H1 (cell line): ENCODE measurements around the gene SLC30A3. TPM values are rescaled to one million over a fixed set of nuclear protein-coding genes. Genes with fewer than 3 reads are reported as not detected.

Experiments
- CTCF ChIA-PET: fragments of 300-600 bp; sonication (Branson Sonifier 250); formaldehyde crosslinking; loops from one replicate; lab custom pipeline; 2021; ENCODE audit not compliant: partially characterized antibody; lab: Charles Lee
- POLR2A ChIA-PET: fragments of 300-600 bp; sonication (Branson Sonifier 250); formaldehyde crosslinking; loops from one replicate; lab custom pipeline; 2021; ENCODE audit warnings: inconsistent platforms; ENCODE audit not compliant: partially characterized antibody; lab: Charles Lee
- DNase-seq, 2 experiments: peaks; one replicate each; pipeline versions ENCODE4 v3.0.0 to v3.0.0-alpha.2; 2010 to 2022; ENCODE audit warnings: low spot score in 2 of 2, low read depth in 1 of 2, mixed read lengths in 1 of 2
- FAIRE-seq: peaks from 2 replicates; lab custom pipeline; 2011; peaks lifted over from hg19 to GRCh38; lab: Jason Lieb, UNC
- H2AFZ ChIP-seq: 2 replicates; pipeline ENCODE4 v1.8.1; 2012; ENCODE audit warnings: low read length, inconsistent platforms
- H2AK5ac ChIP-seq: 2 replicates; pipeline ENCODE4 v1.6.1; 2013; ENCODE audit warnings: low read depth, low read length
- H2BK120ac ChIP-seq: replicated peaks from 2 replicates; pipeline ENCODE3; 2013; ENCODE audit warnings: low read depth, low read length, inconsistent platforms
- H2BK12ac ChIP-seq: 2 replicates; pipeline ENCODE4 v1.6.1; 2013; ENCODE audit warnings: low read depth, low read length
- H2BK15ac ChIP-seq: 2 replicates; pipeline ENCODE4 v1.6.1; 2013; ENCODE audit warnings: low read length
- H2BK20ac ChIP-seq: 2 replicates; pipeline ENCODE4 v1.6.1; 2013; ENCODE audit warnings: low read length
- H2BK5ac ChIP-seq: 2 replicates; pipeline ENCODE4 v1.6.1; 2013; ENCODE audit warnings: low read depth, low read length
- H3K14ac ChIP-seq: 2 replicates; pipeline ENCODE4 v1.6.1; 2013; ENCODE audit warnings: inconsistent platforms; ENCODE audit not compliant: insufficient read length
- H3K18ac ChIP-seq: 2 replicates; pipeline ENCODE4 v1.6.1; 2013; ENCODE audit warnings: low read length; ENCODE audit errors: extremely low read depth
- H3K23ac ChIP-seq: 2 replicates; pipeline ENCODE4 v1.6.1; 2013; ENCODE audit warnings: inconsistent platforms; ENCODE audit not compliant: insufficient read length
- H3K23me2 ChIP-seq: 2 replicates; pipeline ENCODE4 v1.6.1; 2013; ENCODE audit warnings: low read depth, low read length
- H3K27ac ChIP-seq: 2 replicates; pipeline ENCODE4 v1.6.1; 2011; ENCODE audit warnings: low read depth, low read length, inconsistent platforms
- H3K27me3 ChIP-seq, 4 experiments: replicated peaks in 1 of 4; 1 replicate in 1 of 4; 2 replicates in 3 of 4; pipeline versions ENCODE4 v1.6.1 to v1.8.1; 2011 to 2013; ENCODE audit warnings: low read length in 3 of 4, mild to moderate bottlenecking in 3 of 4, inconsistent platforms in 2 of 4, mixed read lengths in 2 of 4, moderate library complexity in 1 of 4; ENCODE audit not compliant: control insufficient read depth in 3 of 4, insufficient read depth in 3 of 4; ENCODE audit errors: extremely low read depth in 1 of 4
- H3K36me3 ChIP-seq, 4 experiments: 2 replicates each; pipeline versions ENCODE4 v1.6.1 to v1.8.1; 2011 to 2013; ENCODE audit warnings: mild to moderate bottlenecking in 4 of 4, low read length in 3 of 4, moderate library complexity in 2 of 4, control low read depth in 1 of 4, inconsistent platforms in 1 of 4; ENCODE audit not compliant: insufficient read depth in 4 of 4, control insufficient read depth in 2 of 4
- H3K4ac ChIP-seq: replicated peaks from 2 replicates; pipeline ENCODE3; 2013; ENCODE audit warnings: low read length, low read depth, mixed read lengths, inconsistent platforms; ENCODE audit not compliant: insufficient read length
- H3K4me1 ChIP-seq, 4 experiments: replicated peaks in 1 of 4; 1 replicate in 1 of 4; 2 replicates in 3 of 4; pipeline versions ENCODE4 v1.6.1 to v1.8.1; 2011 to 2013; ENCODE audit warnings: low read length in 3 of 4, inconsistent platforms in 2 of 4, mixed read lengths in 1 of 4; ENCODE audit not compliant: insufficient read depth in 4 of 4, control insufficient read depth in 3 of 4
- H3K4me2 ChIP-seq, 2 experiments: 2 replicates each; pipeline versions ENCODE4 v1.6.1 to v1.8.1; 2011 to 2013; ENCODE audit warnings: low read depth in 2 of 2, low read length in 2 of 2, control low read depth in 1 of 2, inconsistent platforms in 1 of 2, mild to moderate bottlenecking in 1 of 2; ENCODE audit not compliant: insufficient read depth in 1 of 2
- H3K4me3 ChIP-seq, 4 experiments: fragments of 200-600, 300-600 bp in 1 of 4; sonication (generic), shearing (Covaris generic), sonication (Bioruptor Twin) in 1 of 4; 2 replicates each; pipeline versions ENCODE4 v1.5.1 to v1.8.1; 2011 to 2016; ENCODE audit warnings: low read length in 4 of 4, low read depth in 3 of 4, control low read depth in 2 of 4, inconsistent platforms in 2 of 4, mild to moderate bottlenecking in 2 of 4, mixed read lengths in 1 of 4, moderate library complexity in 1 of 4; ENCODE audit not compliant: insufficient read depth in 2 of 4; ENCODE audit errors: extremely low read depth in 1 of 4
- H3K56ac ChIP-seq: replicated peaks from 2 replicates; pipeline ENCODE3; 2013; ENCODE audit warnings: low read depth, mild to moderate bottlenecking, mixed read lengths, low read length, inconsistent platforms; ENCODE audit not compliant: insufficient read length
- H3K79me1 ChIP-seq: 2 replicates; pipeline ENCODE4 v1.6.1; 2013; ENCODE audit warnings: low read depth, low read length, control low read depth
- H3K79me2 ChIP-seq, 2 experiments: 2 replicates each; pipeline versions ENCODE4 v1.6.1 to v1.8.1; 2012 to 2013; ENCODE audit warnings: low read length in 2 of 2, mild to moderate bottlenecking in 2 of 2, inconsistent platforms in 1 of 2; ENCODE audit not compliant: insufficient read depth in 2 of 2, control insufficient read depth in 1 of 2
- H3K9ac ChIP-seq, 4 experiments: replicated peaks in 1 of 4; 1 replicate in 1 of 4; 2 replicates in 3 of 4; pipeline versions ENCODE4 v1.6.1 to v1.8.1; 2011 to 2013; ENCODE audit warnings: low read depth in 3 of 4, low read length in 3 of 4, control low read depth in 2 of 4, mild to moderate bottlenecking in 2 of 4, moderate library complexity in 2 of 4, inconsistent platforms in 1 of 4; ENCODE audit errors: extremely low read depth in 1 of 4
- H3K9me3 ChIP-seq, 2 experiments: 2 replicates each; pipeline versions ENCODE4 v1.6.1 to v1.8.1; 2012 to 2013; ENCODE audit warnings: mild to moderate bottlenecking in 2 of 2, moderate library complexity in 2 of 2, control low read depth in 1 of 2, inconsistent platforms in 1 of 2, low read depth in 1 of 2, low read length in 1 of 2, mixed read lengths in 1 of 2; ENCODE audit not compliant: insufficient read depth in 2 of 2
- H4K20me1 ChIP-seq, 2 experiments: replicated peaks in 1 of 2; 2 replicates each; pipeline versions ENCODE3 to v1.8.1; 2011 to 2013; ENCODE audit warnings: inconsistent platforms in 2 of 2, low read length in 2 of 2, mild to moderate bottlenecking in 1 of 2; ENCODE audit not compliant: insufficient read depth in 2 of 2, control insufficient read depth in 1 of 2
- H4K5ac ChIP-seq: 2 replicates; pipeline ENCODE4 v1.6.1; 2013; ENCODE audit warnings: low read length, low read depth, mixed read lengths, inconsistent platforms; ENCODE audit not compliant: insufficient read length
- H4K8ac ChIP-seq: 2 replicates; pipeline ENCODE4 v1.8.0; 2013; ENCODE audit warnings: mild to moderate bottlenecking, moderate library complexity, low read length, inconsistent platforms; ENCODE audit not compliant: insufficient read depth; ENCODE audit errors: extremely low read depth
- H4K91ac ChIP-seq: replicated peaks from 2 replicates; pipeline ENCODE3; 2013; ENCODE audit warnings: low read length, mixed read lengths, inconsistent platforms; ENCODE audit not compliant: insufficient read length
- POLR2A ChIP-seq, 2 experiments: IDR thresholded peaks; 1 replicate in 1 of 2; 2 replicates in 1 of 2; pipeline ENCODE4 v1.6.1; 2011; ENCODE audit warnings: low read depth in 2 of 2, low read length in 2 of 2, mild to moderate bottlenecking in 2 of 2; ENCODE audit errors: control extremely low read depth in 1 of 2
- YY1 ChIP-seq: IDR thresholded peaks from 2 replicates; pipeline ENCODE4 v1.6.1; 2011; ENCODE audit warnings: low read depth, mild to moderate bottlenecking, low read length
- WGBS, 2 experiments: shearing (Covaris generic) in 1 of 2; methylation state at CpG; one replicate each; pipeline versions ENCODE4 v1.1.6 to v1.1.7; 2013 to 2015; ENCODE audit warnings: low lambda C conversion rate in 2 of 2, mixed read lengths in 2 of 2, inconsistent platforms in 1 of 2, low coverage in 1 of 2, missing lambda C conversion rate in 1 of 2; ENCODE audit not compliant: insufficient replicate concordance in 2 of 2, insufficient coverage in 1 of 2, insufficient read length in 1 of 2; ENCODE audit errors: extremely low coverage in 1 of 2, missing lambda C conversion rate in 1 of 2; 5-methylcytosine and 5-hydroxymethylcytosine counted together
- polyA plus RNA-seq, 7 experiments: library from polyadenylated mRNA; depleted of rRNA in 3 of 7; stranded (reverse) in 5 of 7; unstranded in 2 of 7; fragments of >200 nt in 5 of 7; fragments of 200-250 nt in 2 of 7; gene quantifications; 1 replicate in 5 of 7; 2 replicates in 1 of 7; 4 replicates in 1 of 7; pipeline versions ENCODE4 v1.2.1 to v1.2.3, GENCODE V29; 2011 to 2013; ENCODE audit warnings: missing spikeins in 2 of 7, mixed read lengths in 2 of 7
- total RNA-seq: library from RNA; stranded (reverse); fragmentation: NEBNext Ultra II Directional; extraction: Animal tissue kit (Norgen Biotek cat#: 25700); gene quantifications from 2 replicates; pipeline ENCODE4 v1.2.1, GENCODE V29; 2021

SLC30A3 gene
- total and polyA plus RNA-seq, 2 of the 8 experiments (the other 6 are each of a cell fraction or from before 2014, with no cell fraction given) = 15.2 to 30.7 TPM

- DNase-seq = no peak
- peak overlapping the region; percentile 89 for H3K18ac ChIP-seq
- H3K79me1 ChIP-seq = no peaks in the 10 kb centered on the region
- H3K4me1 ChIP-seq = peaks cover 0 to under 1% (median 0%) of the 10 kb centered on the region in 4 experiments; a peak in 3 of 7 replicates
- H4K20me1 ChIP-seq = peaks cover 0 to 14% of the 10 kb centered on the region in 2 experiments
- H3K56ac ChIP-seq = peak overlapping the region; percentile 43
- peak overlapping the region; percentile 76 for H3K27ac ChIP-seq
- peak overlapping the region; percentile 78 to 96 (median 88) for H3K9ac ChIP-seq
- H2AFZ ChIP-seq = peak overlapping the region; percentile 23; the same call in 1 of the 2 replicates
- no peaks in the 10 kb centered on the region for H3K27me3 ChIP-seq
- peak overlapping the region; percentile 97 for H3K4ac ChIP-seq
- H3K9me3 ChIP-seq = no peaks in the 10 kb centered on the region
- CTCF ChIA-PET = interaction anchor here (0.5 to 1.5 kb wide), 7 partner anchors 20 to 130 kb away, joined by 3 to 4 read pairs (median 3); no protein-coding TSS in a partner anchor
- H4K8ac ChIP-seq = peak overlapping the region; percentile 47
- peak overlapping the region; percentile 80 for H2BK5ac ChIP-seq
- H3K14ac ChIP-seq = peak overlapping the region; percentile 95
- H2BK15ac ChIP-seq = no peak overlapping the region
- H2BK20ac ChIP-seq = no peak overlapping the region
- FAIRE-seq = no peak
- H3K23ac ChIP-seq = no peak overlapping the region
- H3K23me2 ChIP-seq = peaks cover 12% of the 10 kb centered on the region
- H4K91ac ChIP-seq = peak overlapping the region; percentile 69
- H2BK120ac ChIP-seq = no peak overlapping the region
- 4% methylated on average over 19 of the region's 48 CpGs; no CpG with 5 or more reads in 1 of the 2 experiments for WGBS, 2 experiments
- H4K5ac ChIP-seq = peak overlapping the region; percentile 49
- H2AK5ac ChIP-seq = no peak overlapping the region
- H3K36me3 ChIP-seq = peaks cover 19 to 54% (median 29%) of the 10 kb centered on the region in 4 experiments
- peak overlapping the region; percentile 85; the same call in 1 of the 2 replicates for H2BK12ac ChIP-seq
- H3K79me2 ChIP-seq = peaks cover 0 to 18% of the 10 kb centered on the region in 2 experiments; a peak in 3 of 4 replicates
- peak overlapping the region; percentile 89 to 90 for H3K4me2 ChIP-seq
- POLR2A ChIA-PET = interaction anchor here (0.6 to 6.8 kb wide), 28 partner anchors 10 to 708 kb away, joined by 3 to 42 read pairs (median 4); partner anchors contain the start of genes KHK, PREB, SLC30A3 and TRIM54
- H3K4me3 ChIP-seq = peak overlapping the region; percentile 75 to 92 (median 83)
- no peak for TF ChIP-seq YY1
- TF ChIP-seq POLR2A (IDR thresholded peaks at IDR 0.05; ENCODE audit: control extremely low read depth in 1 of 2, low read depth in 2 of 2, low read length in 2 of 2) = peak in 1 of 2 experiments; percentile 44; a peak in 1 of 3 replicates
These were observed 51.5 kb downstream of the SLC30A3 start for GRCh38 chr2:27211241-27211942.
